GM06990 (cell line): ENCODE results near the gene ASMT.
A peak's percentile ranks its signal among the peaks of the same experiment; 100 is the strongest.

Experiments
- DNase-seq: peaks from one replicate; pipeline ENCODE4 v3.0.0-alpha.2; 2011; ENCODE audit not compliant: insufficient read length; ENCODE audit errors: extremely low read depth
- H3K27me3 ChIP-seq: replicated peaks from 2 replicates; pipeline ENCODE4 v1.6.0; 2011; ENCODE audit warnings: low read length; ENCODE audit not compliant: control insufficient read depth, insufficient read depth
- H3K36me3 ChIP-seq: 2 replicates; pipeline ENCODE4 v1.5.1; 2011; ENCODE audit warnings: low read length; ENCODE audit not compliant: control insufficient read depth, insufficient read depth
- H3K4me3 ChIP-seq: replicated peaks from 2 replicates; pipeline ENCODE4 v1.5.1; 2011; ENCODE audit warnings: low read depth, mild to moderate bottlenecking, control low read depth, low read length
- TF ChIP-seq, protein P1 (sequence below): IDR thresholded peaks from 2 replicates; pipeline ENCODE4 v1.5.1; 2011; ENCODE audit warnings: low read length, control low read depth, mild to moderate bottlenecking, inconsistent platforms; ENCODE audit not compliant: insufficient read depth, poor library complexity, severe bottlenecking

The ASMT gene

DNA sequence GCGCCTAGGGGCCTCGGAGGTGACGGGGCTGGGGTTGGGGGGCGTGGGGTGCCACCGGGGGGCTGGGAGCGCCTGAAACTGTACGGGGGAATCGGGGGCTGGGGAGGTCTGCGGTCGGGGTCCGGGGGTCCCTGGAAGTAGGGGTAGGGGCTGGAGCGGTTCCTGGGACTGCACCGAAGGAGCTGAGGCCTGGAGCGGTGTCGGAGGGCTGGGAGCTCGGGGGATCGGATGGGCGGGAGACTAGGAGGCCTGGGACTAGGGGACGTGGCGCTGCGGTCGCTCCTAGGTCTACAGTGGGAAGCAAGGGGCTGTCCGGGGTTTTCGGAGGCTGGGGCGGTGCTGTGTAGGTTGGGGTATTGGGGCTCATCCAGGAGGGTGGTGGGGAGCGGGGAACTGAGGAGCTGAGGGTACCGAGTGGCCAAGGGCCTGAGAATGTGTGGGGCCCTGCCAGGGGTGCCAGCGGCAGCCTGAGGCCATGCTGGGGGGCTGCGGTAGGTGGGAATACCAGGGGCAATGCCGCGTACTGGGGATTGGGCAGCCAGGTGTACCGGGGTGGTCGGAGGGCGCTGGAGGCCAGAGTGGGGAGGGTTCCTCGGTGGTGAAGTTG is 22.9 kb upstream of the ASMT start:
- H3K4me3 ChIP-seq = peak overlapping the region; percentile 96
- no peaks in the 10 kb centered on the region for H3K27me3 ChIP-seq
- no peak for DNase-seq
- H3K36me3 ChIP-seq = peaks cover 28% of the 10 kb centered on the region
- TF ChIP-seq, protein P1, sequence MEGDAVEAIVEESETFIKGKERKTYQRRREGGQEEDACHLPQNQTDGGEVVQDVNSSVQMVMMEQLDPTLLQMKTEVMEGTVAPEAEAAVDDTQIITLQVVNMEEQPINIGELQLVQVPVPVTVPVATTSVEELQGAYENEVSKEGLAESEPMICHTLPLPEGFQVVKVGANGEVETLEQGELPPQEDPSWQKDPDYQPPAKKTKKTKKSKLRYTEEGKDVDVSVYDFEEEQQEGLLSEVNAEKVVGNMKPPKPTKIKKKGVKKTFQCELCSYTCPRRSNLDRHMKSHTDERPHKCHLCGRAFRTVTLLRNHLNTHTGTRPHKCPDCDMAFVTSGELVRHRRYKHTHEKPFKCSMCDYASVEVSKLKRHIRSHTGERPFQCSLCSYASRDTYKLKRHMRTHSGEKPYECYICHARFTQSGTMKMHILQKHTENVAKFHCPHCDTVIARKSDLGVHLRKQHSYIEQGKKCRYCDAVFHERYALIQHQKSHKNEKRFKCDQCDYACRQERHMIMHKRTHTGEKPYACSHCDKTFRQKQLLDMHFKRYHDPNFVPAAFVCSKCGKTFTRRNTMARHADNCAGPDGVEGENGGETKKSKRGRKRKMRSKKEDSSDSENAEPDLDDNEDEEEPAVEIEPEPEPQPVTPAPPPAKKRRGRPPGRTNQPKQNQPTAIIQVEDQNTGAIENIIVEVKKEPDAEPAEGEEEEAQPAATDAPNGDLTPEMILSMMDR = no peak

DNA sequence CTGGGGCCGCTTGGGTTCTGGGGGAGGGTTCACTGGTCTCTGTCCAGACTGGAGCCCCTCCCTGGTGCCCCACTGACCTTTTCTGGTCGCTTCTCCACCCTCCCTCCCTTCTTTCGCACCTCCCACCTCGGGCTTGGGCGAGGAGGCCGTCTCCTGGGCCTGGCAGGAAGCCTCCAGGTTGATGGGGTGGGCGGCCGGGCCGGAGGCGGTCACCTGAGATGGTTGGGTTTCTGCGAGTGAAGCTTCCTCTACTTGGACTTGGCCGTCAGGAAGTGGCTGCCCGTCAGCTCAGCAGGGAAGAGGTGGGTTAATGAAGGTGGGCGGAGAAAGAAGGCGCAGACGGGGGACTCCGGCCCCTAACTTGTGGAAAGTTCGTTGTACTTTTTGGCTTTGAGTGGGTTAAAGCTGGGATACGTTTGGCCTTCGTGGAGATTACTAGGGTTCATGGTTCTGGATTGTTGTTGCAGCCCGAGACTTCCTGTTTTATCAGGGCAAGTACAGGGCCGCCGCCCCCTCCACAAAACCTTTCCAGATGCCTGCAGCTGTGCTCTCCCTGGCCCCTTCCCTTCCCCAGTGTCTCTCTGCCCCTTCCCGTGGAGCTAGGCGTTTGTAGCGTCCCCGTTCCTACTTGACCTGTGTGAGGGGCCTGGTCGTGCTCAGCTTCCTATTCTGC is 22.3 kb upstream of the ASMT start:
- Histone ChIP-seq H3K27me3 (no peaks in the 10 kb centered on the region), H3K36me3 (peaks cover 35% of the 10 kb centered on the region), H3K4me3 (peak overlapping the region; percentile 96)
- TF ChIP-seq, protein P1 = no peak
- DNase-seq = peak; percentile 62

DNA sequence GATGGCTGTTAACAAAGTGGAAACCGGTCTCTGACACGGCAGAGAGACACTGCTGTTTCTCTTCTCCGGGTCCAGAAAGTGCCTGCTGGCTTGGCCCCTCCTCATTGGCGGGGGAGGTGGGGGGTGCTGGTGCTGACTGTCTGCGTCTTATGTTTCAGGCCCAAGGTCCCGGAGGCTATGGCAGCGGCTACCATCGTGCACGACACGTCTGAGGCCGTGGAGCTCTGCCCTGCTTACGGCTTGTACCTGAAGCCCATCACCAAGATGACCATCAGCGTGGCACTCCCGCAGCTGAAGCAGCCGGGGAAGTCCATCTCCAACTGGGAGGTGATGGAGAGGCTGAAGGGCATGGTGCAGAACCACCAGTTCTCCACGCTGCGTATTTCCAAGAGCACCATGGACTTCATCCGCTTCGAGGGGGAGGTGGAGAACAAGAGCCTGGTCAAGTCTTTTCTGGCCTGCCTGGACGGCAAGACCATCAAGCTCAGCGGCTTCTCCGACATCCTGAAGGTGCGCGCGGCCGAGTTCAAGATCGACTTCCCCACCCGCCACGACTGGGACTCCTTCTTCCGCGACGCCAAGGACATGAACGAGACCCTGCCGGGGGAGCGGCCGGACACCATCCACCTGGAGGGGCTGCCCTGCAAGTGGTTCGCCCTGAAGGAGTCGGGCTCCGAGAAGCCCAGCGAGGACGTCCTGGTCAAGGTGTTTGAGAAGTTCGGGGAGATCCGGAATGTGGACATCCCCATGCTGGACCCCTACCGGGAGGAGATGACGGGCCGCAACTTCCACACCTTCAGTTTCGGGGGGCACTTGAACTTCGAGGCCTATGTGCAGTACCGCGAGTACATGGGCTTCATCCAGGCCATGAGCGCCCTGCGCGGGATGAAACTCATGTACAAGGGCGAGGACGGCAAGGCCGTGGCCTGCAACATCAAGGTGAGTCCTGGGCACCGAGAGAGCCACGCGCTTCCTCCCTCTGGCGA is 21.3 kb upstream of the ASMT start:
- H3K4me3 ChIP-seq = peak overlapping the region; percentile 96
- DNase-seq = no peak
- peaks cover 38% of the 10 kb centered on the region for H3K36me3 ChIP-seq
- no peaks in the 10 kb centered on the region for H3K27me3 ChIP-seq
- TF ChIP-seq, protein P1 = no peak

DNA sequence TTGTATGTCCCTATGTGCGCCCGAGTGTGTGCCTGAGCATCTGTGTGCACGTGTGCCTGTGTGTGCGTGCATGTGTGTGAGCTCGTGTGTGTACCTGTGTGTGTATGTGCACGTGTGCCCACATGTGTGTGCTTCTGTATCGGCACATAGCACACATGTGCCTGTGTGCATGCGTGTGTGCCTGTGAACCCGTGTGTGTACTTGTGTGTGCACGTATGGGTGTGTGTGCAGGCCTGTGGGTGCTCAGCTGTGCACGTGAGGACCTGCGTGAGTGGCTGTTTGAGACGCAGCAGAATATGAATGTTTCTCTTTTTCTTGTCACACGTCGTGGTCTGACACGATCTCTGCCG is 19.2 kb upstream of the ASMT start:
- Histone ChIP-seq H3K4me3 (no peak overlapping the region), H3K36me3 (peaks cover 58% of the 10 kb centered on the region), H3K27me3 (no peaks in the 10 kb centered on the region)
- no peak for DNase-seq
- TF ChIP-seq, protein P1 = no peak

DNA sequence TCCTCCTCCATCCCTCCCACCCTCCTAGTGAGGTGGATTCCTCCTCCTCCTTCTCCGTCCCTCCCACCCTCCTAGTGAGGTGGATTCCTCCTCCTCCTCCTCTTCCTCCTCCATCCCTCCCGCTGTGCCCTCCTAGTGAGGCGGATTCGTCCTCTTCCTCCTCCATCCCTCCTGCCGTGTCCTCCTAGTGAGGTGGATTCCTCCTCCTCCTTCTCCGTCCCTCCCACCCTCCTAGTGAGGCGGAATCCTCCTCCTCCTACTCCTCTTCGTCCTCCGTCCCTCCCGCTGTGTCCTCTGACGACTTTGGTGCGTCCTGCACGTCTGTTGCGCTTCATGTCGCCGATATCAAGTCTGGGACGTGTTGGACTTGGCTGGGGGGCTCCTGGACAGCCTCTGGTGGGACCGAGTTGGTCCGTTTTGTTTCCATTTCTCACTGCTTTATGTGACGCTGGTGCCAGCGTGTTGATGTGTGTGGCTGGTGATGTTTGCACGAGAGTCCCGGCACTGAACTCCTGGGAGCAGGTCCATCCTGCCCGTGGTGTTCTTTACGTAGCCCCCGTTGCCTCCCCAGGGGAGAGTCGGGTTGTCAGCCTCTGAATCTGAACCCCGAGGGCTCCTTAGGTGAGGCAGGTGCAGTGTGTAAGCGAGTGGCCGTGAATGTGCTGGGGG is 18.0 kb upstream of the ASMT start:
- Histone ChIP-seq H3K4me3 (no peak overlapping the region), H3K27me3 (no peaks in the 10 kb centered on the region), H3K36me3 (peaks cover 65% of the 10 kb centered on the region)
- no peak for DNase-seq
- TF ChIP-seq, protein P1 = no peak
